ENCODE results near the gene IRF2BP1. TPM values are rescaled to one million over a fixed set of nuclear protein-coding genes. Genes with fewer than 3 reads are reported as not detected.
"Not testable (repeated sequence)": the region's sequence is repeated elsewhere in the genome, so short reads cannot be mapped to it uniquely, and the experiment has no call there.

IRF2BP1 gene
- polyA plus RNA-seq, 1 experiment, result 11.9 TPM

DNA sequence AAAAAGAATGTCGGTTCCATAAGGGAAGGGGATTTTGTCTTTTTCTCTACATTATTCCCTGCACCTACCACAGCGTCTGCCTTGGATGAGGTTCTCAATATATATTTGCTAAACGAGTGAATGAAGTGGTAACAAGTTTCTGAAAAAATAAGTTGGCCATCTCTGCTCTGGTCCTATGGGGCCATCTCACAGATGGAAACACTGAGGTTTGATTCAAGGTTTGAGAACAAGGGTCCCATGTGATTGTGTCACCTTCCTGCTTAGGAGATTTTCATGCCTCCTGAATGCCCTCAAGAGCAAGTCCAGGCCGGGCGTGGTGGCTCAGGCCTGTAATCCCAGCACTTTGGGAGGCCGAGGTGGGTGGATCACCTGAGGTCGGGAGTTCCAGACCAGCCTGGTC, 13.3 kb upstream of the IRF2BP1 start:
- no peaks in the 10 kb centered on the region for H3K27me3 ChIP-seq (ENCODE audit: control insufficient read depth, insufficient read depth, low read length)
- ChIA-PET CTCF (no interaction called here), POLR2A (no interaction called here)
- TF ChIP-seq, protein P1, sequence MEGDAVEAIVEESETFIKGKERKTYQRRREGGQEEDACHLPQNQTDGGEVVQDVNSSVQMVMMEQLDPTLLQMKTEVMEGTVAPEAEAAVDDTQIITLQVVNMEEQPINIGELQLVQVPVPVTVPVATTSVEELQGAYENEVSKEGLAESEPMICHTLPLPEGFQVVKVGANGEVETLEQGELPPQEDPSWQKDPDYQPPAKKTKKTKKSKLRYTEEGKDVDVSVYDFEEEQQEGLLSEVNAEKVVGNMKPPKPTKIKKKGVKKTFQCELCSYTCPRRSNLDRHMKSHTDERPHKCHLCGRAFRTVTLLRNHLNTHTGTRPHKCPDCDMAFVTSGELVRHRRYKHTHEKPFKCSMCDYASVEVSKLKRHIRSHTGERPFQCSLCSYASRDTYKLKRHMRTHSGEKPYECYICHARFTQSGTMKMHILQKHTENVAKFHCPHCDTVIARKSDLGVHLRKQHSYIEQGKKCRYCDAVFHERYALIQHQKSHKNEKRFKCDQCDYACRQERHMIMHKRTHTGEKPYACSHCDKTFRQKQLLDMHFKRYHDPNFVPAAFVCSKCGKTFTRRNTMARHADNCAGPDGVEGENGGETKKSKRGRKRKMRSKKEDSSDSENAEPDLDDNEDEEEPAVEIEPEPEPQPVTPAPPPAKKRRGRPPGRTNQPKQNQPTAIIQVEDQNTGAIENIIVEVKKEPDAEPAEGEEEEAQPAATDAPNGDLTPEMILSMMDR (IDR thresholded peaks at IDR 0.05; ENCODE audit: insufficient read depth, low read depth, low read length), result no peak
- H3K4me3 ChIP-seq (ENCODE audit: low read depth, low read length), result no peak overlapping the region
- H3K36me3 ChIP-seq (ENCODE audit: control insufficient read depth, insufficient read depth, low read length), result peaks cover 10% of the 10 kb centered on the region
- DNase-seq (ENCODE audit: low read depth), result no peak

DNA sequence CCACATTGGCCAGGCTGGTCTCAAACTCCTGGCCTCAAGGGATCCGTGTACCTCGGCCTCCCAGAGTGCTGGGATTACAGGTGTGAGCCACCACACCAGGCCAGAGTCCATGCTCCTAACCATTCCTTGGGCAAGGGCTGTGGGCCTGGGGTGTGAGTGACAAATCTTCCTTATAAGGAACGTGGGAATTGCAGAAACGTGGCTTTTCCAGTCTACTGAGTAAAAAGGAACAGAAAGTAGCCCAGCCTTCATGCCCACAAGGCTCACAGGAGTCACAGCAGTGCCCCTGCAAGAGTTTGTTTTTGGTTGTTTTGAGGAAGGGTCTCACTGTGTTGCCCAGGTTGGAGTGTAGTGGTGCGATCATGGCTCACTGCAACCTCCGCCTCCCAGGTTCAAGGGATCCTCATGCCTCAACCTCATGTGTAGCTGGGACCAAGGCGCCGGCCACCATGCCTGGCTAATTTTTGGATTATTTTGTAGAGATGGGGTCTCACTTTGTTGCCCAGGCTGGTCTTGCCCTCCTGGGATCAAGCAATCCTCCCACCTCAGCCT, 11.4 kb upstream of the IRF2BP1 start:
- POLR2A ChIA-PET, result no interaction called here
- Histone ChIP-seq H3K36me3 (ENCODE audit: control insufficient read depth, insufficient read depth, low read length) (peaks cover 10% of the 10 kb centered on the region), H3K4me3 (ENCODE audit: low read depth, low read length) (no peak overlapping the region), H3K27me3 (ENCODE audit: control insufficient read depth, insufficient read depth, low read length) (no peaks in the 10 kb centered on the region)
- CTCF ChIA-PET, result interaction anchor here (1.4 kb wide), 1 partner anchor 11 kb away, joined by 3 read pairs; the partner anchor contains the start of gene IRF2BP1
- no peak for DNase-seq (ENCODE audit: low read depth)
- TF ChIP-seq, protein P1 (IDR thresholded peaks at IDR 0.05; ENCODE audit: insufficient read depth, low read depth, low read length), result no peak

DNA sequence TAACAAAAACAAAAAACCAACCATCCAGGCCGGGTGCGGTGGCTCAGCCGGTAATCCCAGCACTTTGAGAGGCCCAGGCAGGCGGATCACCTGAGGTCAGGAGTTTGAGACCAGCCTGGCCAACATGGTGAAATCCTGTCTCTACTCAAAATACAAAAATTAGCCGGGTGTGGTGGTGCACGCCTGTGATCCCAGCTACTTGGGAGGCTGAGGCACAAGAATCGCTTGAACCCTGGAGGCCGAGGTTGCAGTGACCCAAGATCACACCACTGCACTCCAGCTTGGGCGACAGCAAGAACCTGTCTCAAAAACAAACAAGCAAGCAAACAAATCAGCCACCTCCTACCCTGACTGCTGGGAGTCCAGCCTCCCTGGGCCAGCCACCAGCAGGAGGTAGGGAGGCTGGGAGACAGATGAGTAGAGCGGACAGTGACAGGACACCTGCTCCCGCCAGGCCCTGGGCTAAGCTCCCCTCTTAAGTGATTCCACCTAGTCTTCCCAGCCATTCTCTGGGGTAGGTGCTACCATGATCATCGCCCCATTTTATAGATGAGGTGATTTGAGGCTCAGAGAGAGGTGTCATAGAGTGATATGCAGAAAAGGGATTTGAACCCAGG, 10.2 kb upstream of the IRF2BP1 start:
- POLR2A ChIA-PET; DNase-seq (ENCODE audit: low read depth); H3K36me3 ChIP-seq (ENCODE audit: control insufficient read depth, insufficient read depth, low read length); H3K4me3 ChIP-seq (ENCODE audit: low read depth, low read length); CTCF ChIA-PET; H3K27me3 ChIP-seq (ENCODE audit: control insufficient read depth, insufficient read depth, low read length): not testable (repeated sequence)

DNA sequence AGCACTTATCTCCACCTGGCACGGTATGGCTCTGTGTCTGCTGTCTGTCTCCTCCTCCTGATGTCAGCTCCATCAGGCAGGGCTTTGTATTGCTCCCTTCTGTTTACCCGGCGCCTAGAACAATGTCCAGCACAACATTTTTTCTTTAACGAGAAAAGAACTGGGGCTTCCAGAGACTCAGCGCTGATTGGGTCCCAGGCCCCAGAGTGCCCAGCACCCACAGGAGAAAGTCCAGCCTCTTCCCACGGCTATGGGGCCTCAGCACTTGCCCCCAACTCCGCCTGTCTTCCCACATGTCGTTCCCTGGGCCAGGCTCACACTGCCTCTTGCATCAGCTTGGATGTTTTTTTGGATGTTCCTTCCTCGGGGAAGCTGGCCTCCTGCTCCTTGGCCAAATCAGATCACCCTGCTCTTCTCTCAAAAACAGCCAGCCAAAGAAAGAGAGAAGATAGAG, 9.6 kb upstream of the IRF2BP1 start:
- no peaks in the 10 kb centered on the region for H3K27me3 ChIP-seq (ENCODE audit: control insufficient read depth, insufficient read depth, low read length)
- no peak overlapping the region for H3K4me3 ChIP-seq (ENCODE audit: low read depth, low read length)
- no peak for DNase-seq (ENCODE audit: low read depth)
- peaks cover 10% of the 10 kb centered on the region for H3K36me3 ChIP-seq (ENCODE audit: control insufficient read depth, insufficient read depth, low read length)
- TF ChIP-seq, protein P1 (IDR thresholded peaks at IDR 0.05; ENCODE audit: insufficient read depth, low read depth, low read length), result no peak
- CTCF ChIA-PET, result no interaction called here
- POLR2A ChIA-PET, result no interaction called here

DNA sequence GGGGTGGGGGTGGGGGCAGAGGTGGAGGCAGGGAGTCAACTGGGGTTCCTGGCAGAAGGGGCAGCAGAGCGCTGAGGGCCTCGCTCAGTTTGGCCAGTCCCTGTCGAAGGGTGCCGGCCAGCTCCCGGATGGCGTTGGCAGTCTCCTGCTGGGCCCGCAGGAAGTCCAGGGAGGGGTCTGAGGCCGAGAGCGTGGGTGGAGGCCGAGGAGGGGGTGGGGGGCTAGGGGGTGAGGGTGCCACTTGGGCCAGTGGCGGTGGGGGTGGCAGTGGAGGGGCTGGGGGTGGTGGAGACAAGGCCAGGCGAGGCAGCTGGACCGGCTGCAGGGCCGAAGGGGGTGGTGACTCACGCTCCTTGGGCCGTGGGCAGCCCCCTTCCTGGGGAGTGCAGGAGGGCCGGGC, 4.9 kb upstream of the IRF2BP1 start:
- POLR2A ChIA-PET, result no interaction called here
- CTCF ChIA-PET, result no interaction called here
- H3K27me3 ChIP-seq (ENCODE audit: control insufficient read depth, insufficient read depth, low read length), result no peaks in the 10 kb centered on the region
- DNase-seq (ENCODE audit: low read depth), result no peak
- H3K4me3 ChIP-seq (ENCODE audit: low read depth, low read length), result no peak overlapping the region
- peaks cover 7% of the 10 kb centered on the region for H3K36me3 ChIP-seq (ENCODE audit: control insufficient read depth, insufficient read depth, low read length)
- TF ChIP-seq, protein P1 (IDR thresholded peaks at IDR 0.05; ENCODE audit: insufficient read depth, low read depth, low read length), result no peak

All from BJ (cell line).